ENCODE measurements around the gene FOSL2.

DNA sequence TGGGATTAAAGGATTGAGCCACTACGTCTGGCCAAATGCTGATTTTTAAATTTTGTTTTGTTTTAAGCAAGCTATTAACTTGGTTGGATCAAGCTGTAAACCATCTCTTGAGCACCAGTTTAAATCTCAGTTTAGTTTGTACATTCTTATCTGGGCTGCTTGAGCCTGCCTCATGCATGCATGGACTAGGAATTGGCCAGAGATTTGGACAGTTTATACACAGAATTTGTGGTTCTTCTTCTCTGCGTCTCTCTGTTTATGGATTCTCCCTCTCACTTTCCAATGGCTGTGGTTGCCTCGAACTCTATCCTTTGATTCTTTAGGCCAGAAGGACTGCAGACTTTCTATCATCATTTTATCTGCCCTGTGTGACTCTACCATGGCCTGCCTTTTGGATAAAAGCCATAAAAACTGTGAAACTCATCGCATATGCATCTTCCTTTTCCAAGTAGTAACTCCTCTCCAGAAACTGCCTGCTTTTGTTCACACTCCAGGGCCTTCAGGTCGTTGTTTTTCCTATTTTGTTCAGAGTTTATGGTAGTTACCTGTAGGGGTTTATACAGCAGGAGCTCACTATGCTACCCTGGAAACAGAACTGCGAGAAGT, 70.7 kb downstream of the FOSL2 start:
- TF ChIP-seq, protein P1, sequence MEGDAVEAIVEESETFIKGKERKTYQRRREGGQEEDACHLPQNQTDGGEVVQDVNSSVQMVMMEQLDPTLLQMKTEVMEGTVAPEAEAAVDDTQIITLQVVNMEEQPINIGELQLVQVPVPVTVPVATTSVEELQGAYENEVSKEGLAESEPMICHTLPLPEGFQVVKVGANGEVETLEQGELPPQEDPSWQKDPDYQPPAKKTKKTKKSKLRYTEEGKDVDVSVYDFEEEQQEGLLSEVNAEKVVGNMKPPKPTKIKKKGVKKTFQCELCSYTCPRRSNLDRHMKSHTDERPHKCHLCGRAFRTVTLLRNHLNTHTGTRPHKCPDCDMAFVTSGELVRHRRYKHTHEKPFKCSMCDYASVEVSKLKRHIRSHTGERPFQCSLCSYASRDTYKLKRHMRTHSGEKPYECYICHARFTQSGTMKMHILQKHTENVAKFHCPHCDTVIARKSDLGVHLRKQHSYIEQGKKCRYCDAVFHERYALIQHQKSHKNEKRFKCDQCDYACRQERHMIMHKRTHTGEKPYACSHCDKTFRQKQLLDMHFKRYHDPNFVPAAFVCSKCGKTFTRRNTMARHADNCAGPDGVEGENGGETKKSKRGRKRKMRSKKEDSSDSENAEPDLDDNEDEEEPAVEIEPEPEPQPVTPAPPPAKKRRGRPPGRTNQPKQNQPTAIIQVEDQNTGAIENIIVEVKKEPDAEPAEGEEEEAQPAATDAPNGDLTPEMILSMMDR (conservative IDR thresholded peaks at IDR 0.05 in 1 of 2, IDR thresholded peaks at IDR 0.05 in 1 of 2; ENCODE audit: extremely low read depth in 1 of 2, insufficient read depth in 1 of 2, low read depth in 1 of 2, low read length in 2 of 2) = no peak
- no peak for TF ChIP-seq EZH2 (IDR thresholded peaks at IDR 0.05; ENCODE audit: borderline replicate concordance, low read length)

All from mammary epithelial cell (primary cell).